Activated naive CD8-positive, alpha-beta T cell (primary cell): Measurements from ENCODE around the gene NAMPT.

ENCODE experiments used
- H3K27ac Mint-ChIP-seq: one replicate; pipeline ENCODE4 v1.8.0; 2021; ENCODE audit warnings: mixed read lengths
- H3K27me3 Mint-ChIP-seq: one replicate; pipeline ENCODE4 v1.8.0; 2021; ENCODE audit warnings: mixed read lengths
- H3K36me3 Mint-ChIP-seq: one replicate; pipeline ENCODE4 v1.8.0; 2021; ENCODE audit warnings: mixed read lengths
- H3K4me1 Mint-ChIP-seq: one replicate; pipeline ENCODE4 v1.8.0; 2021; ENCODE audit warnings: low read depth, mixed read lengths
- H3K4me3 Mint-ChIP-seq: one replicate; pipeline ENCODE4 v1.8.0; 2021; ENCODE audit warnings: mild to moderate bottlenecking, mixed read lengths
- H3K9me3 Mint-ChIP-seq: one replicate; pipeline ENCODE4 v1.8.0; 2021; ENCODE audit warnings: low read depth, mixed read lengths

NAMPT gene

DNA sequence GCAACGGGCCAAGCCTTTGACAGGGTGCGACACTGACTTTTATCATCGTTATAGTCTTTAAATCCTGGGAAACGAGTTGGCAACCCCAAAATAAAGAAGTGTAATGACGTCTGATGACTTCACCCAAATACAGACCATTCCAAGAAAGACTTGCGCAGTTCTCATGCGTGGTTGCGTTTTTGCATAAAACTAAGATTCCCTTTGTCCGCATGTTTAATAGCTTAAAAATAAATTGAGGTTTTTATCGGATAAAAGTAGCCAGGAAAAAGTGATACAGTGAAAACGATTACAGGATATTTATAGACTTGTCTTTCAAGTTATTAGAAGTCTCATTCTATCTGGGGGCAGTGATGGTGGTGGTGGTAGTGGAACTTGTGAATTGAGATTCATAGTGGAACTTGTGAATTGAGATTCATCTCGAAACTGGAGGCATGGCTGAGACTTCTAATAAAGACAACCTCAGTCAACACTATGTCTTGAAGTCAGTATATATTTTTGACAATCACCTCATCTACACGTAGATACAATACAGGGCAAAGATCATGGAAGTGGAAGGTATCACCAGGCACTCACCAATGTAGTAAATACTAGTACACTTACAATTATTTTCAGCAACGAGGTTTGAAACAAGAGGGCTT lies 1.2 kb upstream of the NAMPT start:
- H3K27me3 Mint-ChIP-seq, result no peaks in the 10 kb centered on the region
- peak overlapping the region; percentile 98 for H3K27ac Mint-ChIP-seq
- peaks cover 4% of the 10 kb centered on the region for H3K9me3 Mint-ChIP-seq
- H3K4me1 Mint-ChIP-seq, result peaks cover 35% of the 10 kb centered on the region
- H3K36me3 Mint-ChIP-seq, result peaks cover 21% of the 10 kb centered on the region
- peak overlapping the region; percentile 90 for H3K4me3 Mint-ChIP-seq

DNA sequence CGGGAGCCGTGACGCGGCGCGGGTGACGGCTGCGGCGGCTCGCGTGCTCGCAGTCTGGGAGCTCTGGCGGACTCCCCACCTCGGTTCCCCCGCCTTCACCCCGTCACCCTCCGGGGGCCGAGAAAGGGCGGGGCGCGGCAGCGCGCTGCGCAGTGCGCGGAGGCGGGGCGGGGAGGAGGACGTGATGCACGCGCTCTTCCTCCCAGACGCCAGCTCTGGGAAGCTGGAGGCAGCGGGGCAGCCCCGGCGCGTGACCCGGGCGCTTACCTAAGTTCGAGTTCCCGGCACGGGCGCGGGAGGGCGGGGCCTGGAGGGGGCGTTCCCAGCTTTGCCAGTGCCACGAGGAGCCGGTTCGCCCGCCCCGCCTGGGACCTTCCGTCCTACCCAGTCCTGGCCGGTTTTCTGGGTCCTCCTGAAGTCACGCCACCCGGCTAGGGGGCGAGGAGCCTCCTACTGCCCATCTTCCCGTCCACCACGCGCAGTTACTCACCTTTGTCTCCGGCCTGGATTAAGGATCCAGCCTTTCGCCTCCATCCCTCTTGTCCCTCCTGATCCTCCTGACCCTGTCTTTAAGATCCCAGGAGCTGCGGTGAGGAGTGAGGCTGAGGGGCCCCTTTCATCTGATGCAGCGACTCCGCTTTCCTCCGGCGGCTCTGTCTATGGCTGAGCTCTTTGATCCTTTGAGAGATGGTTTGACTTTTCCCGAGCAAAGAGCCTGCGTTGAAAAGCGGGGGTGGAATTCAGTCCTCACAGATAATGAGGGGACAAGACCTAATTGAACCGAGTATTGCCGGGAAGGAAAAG lies 470 bp upstream of the NAMPT start:
- H3K27me3 Mint-ChIP-seq, result no peaks in the 10 kb centered on the region
- peaks cover 4% of the 10 kb centered on the region for H3K9me3 Mint-ChIP-seq
- peaks cover 38% of the 10 kb centered on the region for H3K4me1 Mint-ChIP-seq
- H3K4me3 Mint-ChIP-seq, result peak overlapping the region; percentile 93
- H3K27ac Mint-ChIP-seq, result peak overlapping the region; percentile 98
- H3K36me3 Mint-ChIP-seq, result peaks cover 21% of the 10 kb centered on the region

DNA sequence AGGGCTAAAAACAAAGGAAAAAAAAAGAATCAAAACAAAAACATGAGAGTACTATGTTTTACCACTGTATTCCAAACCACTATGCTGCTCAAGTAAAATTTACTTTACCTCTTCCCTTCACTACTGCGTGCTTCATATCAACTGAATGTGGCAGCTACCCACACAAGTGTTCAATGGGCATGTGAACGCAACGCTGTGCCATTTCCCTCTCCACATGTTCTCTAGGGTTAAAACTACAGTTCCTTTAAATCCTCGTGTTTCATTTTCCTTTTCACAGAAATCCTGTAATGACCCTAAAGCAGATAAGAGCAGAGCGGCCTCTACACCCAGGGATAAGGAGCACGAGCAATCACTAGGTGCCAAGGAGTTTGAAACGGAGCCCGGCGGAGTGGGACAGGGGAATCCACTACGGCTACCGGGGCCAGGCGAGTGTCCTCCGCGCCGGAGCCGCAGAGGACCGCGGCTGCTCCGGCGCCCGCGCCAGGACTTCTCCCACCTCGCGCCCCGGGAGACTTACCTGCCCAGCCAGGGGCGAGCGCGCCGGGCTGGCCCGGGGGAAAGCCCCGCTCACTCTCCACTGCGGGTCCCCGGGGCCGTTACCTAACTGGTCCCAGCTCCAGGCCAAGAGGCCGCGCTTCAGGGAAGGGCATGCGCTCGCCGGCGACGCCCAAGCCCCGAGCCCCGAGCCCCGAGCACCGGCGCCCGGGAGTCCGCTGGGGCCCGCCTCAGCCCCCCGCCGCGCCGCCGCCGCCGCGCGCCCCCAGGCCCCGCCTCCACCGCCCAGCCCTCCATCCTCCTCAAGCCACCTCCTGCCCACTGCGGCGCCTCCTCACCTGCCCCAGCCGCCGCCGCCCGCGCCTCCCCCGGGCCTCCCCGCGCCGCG lies 711 bp downstream of the NAMPT start:
- H3K9me3 Mint-ChIP-seq, result peaks cover 4% of the 10 kb centered on the region
- H3K36me3 Mint-ChIP-seq, result peaks cover 31% of the 10 kb centered on the region
- H3K4me1 Mint-ChIP-seq, result peaks cover 49% of the 10 kb centered on the region
- peak overlapping the region; percentile 98 for H3K27ac Mint-ChIP-seq
- peak overlapping the region; percentile 99 for H3K4me3 Mint-ChIP-seq
- no peaks in the 10 kb centered on the region for H3K27me3 Mint-ChIP-seq

DNA sequence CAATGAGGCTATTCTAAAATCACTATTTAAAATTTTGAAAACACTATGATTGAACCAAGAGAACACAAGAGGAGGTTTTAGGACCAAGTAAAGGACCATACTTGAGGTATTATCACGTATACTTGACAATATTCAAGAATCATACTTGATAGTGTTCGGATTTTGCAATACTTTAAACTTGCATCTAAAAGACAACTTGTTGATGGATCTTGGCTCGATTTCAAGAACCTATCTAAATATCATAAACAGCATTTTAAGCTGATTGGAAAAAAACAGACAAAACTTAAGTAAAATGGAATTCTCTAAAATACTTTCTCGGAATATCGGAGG lies 1.3 kb downstream of the NAMPT start:
- Mint-ChIP-seq H3K4me3 (peak overlapping the region; percentile 99), H3K27me3 (no peaks in the 10 kb centered on the region), H3K27ac (peak overlapping the region; percentile 98), H3K9me3 (peaks cover 4% of the 10 kb centered on the region), H3K4me1 (peaks cover 54% of the 10 kb centered on the region), H3K36me3 (peaks cover 35% of the 10 kb centered on the region)

DNA sequence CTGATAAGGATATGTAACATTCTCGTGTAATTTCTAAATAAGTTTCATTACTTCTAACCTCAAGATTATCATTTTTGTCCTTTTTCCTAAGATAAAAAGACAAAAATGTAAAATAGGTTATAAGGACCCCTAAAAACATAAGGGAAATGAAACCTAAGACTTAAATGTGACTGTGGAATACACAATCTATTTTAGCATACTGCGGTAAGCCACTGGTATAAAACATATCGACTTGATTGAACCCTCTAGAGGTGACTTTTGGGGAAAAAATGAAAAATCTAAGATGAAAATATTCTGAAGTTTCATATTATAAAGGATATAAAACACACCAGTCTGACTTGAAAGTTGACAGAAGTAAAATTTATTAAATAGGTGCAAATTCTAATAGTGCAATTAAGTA lies 1.9 kb downstream of the NAMPT start:
- Mint-ChIP-seq H3K36me3 (peaks cover 38% of the 10 kb centered on the region), H3K9me3 (peaks cover 4% of the 10 kb centered on the region), H3K4me1 (peaks cover 54% of the 10 kb centered on the region), H3K4me3 (peak overlapping the region; percentile 99), H3K27ac (peak overlapping the region; percentile 98), H3K27me3 (no peaks in the 10 kb centered on the region)

DNA sequence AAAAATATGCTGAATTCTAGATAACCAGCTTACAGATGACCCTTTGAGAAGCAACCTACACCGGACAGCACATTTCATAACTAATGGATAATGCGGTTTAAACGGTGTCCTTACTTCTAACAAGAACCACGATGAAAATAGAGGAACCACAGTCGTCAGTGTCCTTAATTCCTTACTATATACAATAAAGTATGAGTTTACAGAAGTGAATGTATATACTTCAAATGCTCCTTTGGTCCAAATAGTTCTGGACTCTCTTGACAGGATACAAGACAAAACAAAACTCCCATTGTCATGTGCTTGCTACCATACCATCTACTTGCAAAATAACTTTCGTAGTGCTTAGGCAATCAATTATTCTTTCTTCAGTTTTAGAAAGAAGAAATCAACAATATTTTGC lies 2.4 kb downstream of the NAMPT start:
- peaks cover 57% of the 10 kb centered on the region for H3K4me1 Mint-ChIP-seq
- peak overlapping the region; percentile 99 for H3K4me3 Mint-ChIP-seq
- peak overlapping the region; percentile 98 for H3K27ac Mint-ChIP-seq
- H3K27me3 Mint-ChIP-seq, result no peaks in the 10 kb centered on the region
- peaks cover 4% of the 10 kb centered on the region for H3K9me3 Mint-ChIP-seq
- peaks cover 41% of the 10 kb centered on the region for H3K36me3 Mint-ChIP-seq

DNA sequence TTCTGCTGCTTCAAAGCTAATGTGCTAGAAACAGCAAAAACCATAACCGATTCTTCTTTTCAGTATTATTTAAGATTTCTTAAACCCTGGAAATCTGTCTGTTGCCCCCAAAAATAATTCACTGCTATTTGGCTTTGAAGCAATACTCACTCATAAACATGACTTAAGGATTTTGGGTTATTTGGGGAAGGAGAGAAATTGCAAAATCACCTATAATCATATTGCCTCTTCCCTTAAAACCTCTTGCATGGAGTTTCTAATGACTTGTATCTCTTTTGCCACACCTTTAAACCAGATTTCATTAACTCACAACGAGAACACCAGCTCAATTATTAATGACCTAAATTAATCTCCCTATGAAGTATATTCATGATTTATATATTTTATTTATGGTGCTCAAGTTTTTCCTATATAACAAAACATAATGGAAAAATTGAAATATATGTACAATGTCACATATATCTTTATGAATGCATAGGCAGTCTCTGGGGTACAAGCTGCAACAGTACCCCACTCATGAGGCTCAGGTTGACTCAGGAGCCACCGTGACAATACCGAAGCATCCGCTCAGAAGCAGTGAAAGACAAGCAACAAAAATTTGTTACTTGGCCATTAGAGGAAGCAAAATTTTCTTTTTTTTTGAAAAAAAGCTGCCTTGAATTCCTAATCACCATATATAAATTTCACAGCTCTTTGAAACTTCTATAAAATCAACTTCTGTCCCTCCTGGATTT lies 3.0 kb downstream of the NAMPT start:
- Mint-ChIP-seq H3K36me3 (peaks cover 46% of the 10 kb centered on the region), H3K4me3 (peak overlapping the region; percentile 99), H3K27me3 (no peaks in the 10 kb centered on the region), H3K9me3 (peaks cover 4% of the 10 kb centered on the region), H3K4me1 (peaks cover 58% of the 10 kb centered on the region), H3K27ac (peak overlapping the region; percentile 98)

DNA sequence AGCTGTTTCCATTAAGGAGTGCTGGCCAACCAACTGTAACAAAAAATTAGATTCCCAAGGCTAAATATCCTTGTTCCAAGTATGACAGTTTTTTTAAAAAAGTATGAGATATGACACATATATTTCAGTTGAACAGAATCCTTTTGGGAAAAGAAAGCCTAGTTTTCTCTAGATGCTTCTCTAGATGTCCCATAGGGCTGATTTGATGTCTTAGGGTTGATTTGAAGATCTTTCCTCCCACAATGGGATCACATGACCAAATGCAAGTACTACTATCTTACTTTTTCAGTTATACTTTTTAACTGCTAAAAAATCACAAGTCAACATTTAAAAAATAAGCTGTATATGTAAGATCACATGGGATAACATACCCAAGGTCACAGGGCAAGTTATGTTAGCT lies 3.7 kb downstream of the NAMPT start:
- H3K27me3 Mint-ChIP-seq, result no peaks in the 10 kb centered on the region
- H3K27ac Mint-ChIP-seq, result peak overlapping the region; percentile 98
- peaks cover 45% of the 10 kb centered on the region for H3K36me3 Mint-ChIP-seq
- peaks cover 2% of the 10 kb centered on the region for H3K9me3 Mint-ChIP-seq
- H3K4me3 Mint-ChIP-seq, result peak overlapping the region; percentile 99
- peaks cover 56% of the 10 kb centered on the region for H3K4me1 Mint-ChIP-seq

DNA sequence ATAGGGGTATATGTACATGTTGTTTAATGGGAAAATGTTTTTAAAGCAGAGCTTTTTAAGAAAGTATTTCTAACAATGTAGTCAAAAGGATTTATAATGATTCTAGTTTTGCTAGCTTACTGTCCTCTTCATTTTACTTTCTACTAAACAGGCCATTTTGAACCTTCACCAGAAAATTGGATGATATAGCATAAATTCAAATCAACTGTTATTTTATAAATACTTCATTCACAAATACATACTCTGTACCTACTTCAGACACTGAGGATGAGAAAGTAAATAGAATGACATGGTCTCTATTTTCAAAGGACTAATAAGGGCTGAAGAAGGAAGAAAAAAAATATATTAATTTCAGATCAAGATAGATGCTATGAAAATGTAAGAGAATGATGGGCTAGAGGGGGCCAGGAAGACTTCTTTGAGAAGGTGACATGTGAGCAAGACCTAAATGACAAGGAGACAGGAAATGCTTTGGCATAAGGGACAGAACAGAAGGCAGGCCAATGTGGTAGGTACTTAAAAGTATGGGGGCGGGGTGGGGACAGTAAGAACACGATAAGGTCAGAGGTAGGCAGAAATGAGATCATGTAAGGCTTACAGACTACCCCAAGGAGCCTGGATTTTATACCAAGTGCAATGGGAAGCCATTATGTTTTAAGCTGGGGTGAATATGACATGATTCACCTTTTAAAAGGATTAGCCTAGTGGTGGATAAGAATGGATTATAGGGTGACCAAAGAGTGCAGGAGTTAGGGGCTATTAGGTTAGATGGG lies 5.2 kb downstream of the NAMPT start:
- peak overlapping the region; percentile 99 for H3K4me3 Mint-ChIP-seq
- peak overlapping the region; percentile 94 for H3K27ac Mint-ChIP-seq
- peaks cover 55% of the 10 kb centered on the region for H3K4me1 Mint-ChIP-seq
- H3K36me3 Mint-ChIP-seq, result peaks cover 51% of the 10 kb centered on the region
- no peaks in the 10 kb centered on the region for H3K9me3 Mint-ChIP-seq
- no peaks in the 10 kb centered on the region for H3K27me3 Mint-ChIP-seq

DNA sequence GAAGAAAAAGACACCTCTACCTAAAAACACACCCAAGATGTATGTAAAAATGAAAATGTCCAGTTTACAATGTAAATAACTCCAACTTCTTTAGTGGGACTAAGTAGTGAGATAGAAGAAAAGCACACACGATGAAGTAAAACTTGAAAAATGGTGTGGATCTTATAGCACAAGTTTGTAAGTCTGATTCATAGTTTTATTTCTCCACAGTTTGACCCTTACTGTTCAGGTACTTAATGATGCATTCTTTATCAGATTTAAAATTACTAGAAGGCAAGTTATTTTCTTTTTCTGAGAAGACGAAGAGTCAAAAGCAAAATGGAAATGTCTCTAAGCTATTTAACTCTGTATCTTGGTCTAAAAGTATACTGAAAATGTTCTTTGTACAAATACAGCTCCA lies 6.1 kb downstream of the NAMPT start:
- peaks cover 48% of the 10 kb centered on the region for H3K36me3 Mint-ChIP-seq
- peak overlapping the region; percentile 61 for H3K27ac Mint-ChIP-seq
- H3K27me3 Mint-ChIP-seq, result no peaks in the 10 kb centered on the region
- no peaks in the 10 kb centered on the region for H3K9me3 Mint-ChIP-seq
- peak overlapping the region; percentile 99 for H3K4me3 Mint-ChIP-seq
- peaks cover 54% of the 10 kb centered on the region for H3K4me1 Mint-ChIP-seq

DNA sequence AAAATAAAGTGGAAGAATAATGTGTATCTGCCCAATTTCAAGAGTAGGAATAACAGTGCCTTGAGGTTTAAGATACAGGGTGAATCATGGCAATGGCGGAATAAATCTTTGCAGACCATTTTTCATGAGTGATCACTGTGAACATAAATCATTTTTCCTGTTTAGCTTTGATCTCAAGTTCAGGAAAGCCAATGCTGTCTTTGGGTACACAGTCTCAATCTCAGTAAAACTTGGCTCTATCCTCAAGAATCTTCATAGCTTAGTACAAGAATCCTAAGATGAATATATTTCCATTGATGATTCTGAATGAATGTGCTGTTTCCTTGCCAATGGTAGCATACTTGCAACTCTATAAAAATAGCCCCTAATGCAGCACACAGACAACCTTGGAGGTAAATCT lies 6.8 kb downstream of the NAMPT start:
- H3K36me3 Mint-ChIP-seq, result peaks cover 47% of the 10 kb centered on the region
- H3K9me3 Mint-ChIP-seq, result no peaks in the 10 kb centered on the region
- peak overlapping the region; percentile 99 for H3K4me3 Mint-ChIP-seq
- H3K4me1 Mint-ChIP-seq, result peaks cover 55% of the 10 kb centered on the region
- no peaks in the 10 kb centered on the region for H3K27me3 Mint-ChIP-seq
- H3K27ac Mint-ChIP-seq, result peak overlapping the region; percentile 73

DNA sequence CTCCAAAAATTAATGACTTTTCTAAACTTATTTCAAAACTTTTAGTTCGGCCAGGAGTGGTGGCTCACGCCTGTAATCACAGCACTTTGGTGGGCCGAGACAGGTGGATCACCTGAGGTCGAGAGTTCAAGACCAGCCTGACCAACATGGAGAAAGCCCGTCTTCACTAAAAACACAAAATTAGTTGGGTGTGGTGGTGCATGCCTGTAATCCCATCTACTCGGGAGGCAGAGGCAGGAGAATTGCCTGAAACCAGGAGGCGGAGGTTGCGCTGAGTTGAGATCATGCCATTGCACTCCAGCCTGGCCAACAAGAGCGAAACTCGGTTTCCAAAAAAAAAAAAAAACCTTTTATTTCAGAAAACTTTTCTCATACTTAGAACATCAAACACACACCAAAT lies 8.3 kb downstream of the NAMPT start:
- Mint-ChIP-seq H3K4me1 (peaks cover 53% of the 10 kb centered on the region), H3K36me3 (peaks cover 44% of the 10 kb centered on the region), H3K27me3 (no peaks in the 10 kb centered on the region)

DNA sequence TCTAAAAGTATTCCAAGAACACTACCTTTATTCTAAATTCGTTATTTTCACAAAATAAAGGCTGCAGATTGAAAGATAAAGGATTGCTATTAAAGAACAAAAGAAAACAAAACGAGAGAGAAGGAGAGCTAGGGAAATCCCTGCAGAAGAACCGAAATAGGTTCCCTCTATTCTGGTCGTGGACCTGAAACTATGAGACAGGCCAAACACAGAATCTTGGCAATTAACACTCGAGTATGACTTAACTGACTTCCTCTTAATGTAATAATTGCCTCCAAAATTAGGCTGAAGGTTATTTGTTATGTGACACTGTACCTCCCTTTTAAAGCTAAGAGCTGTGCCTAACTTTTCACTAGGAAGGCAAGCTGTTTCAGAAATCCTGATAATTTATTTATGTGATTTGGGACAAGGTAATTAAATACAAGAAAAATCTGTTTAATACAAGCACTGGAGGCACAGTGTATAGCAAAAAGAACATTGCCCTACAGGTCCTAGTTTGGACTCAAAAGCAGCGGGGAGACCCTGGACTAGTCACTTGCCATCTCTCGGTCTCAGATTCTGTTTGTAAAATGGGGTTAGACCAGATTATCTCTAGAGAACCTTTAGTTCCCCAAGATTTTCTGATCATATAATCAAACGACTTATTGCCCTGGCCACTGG lies 11.6 kb downstream of the NAMPT start:
- H3K27me3 Mint-ChIP-seq, result no peaks in the 10 kb centered on the region
- H3K27ac Mint-ChIP-seq, result peak overlapping the region; percentile 61
- peaks cover 31% of the 10 kb centered on the region for H3K4me1 Mint-ChIP-seq
- peaks cover 39% of the 10 kb centered on the region for H3K36me3 Mint-ChIP-seq
- no peaks in the 10 kb centered on the region for H3K9me3 Mint-ChIP-seq
- peak overlapping the region; percentile 27 for H3K4me3 Mint-ChIP-seq

More for the DNA sequence above, 8.3 kb downstream of the NAMPT start:
- no peaks in the 10 kb centered on the region for H3K9me3 Mint-ChIP-seq
- no peak overlapping the region for H3K4me3 Mint-ChIP-seq
- no peak overlapping the region for H3K27ac Mint-ChIP-seq
